ENCODE results near the gene LILRA6. TPM values are rescaled to one million over a fixed set of nuclear protein-coding genes. Genes with fewer than 3 reads are reported as not detected.
"Not testable (repeated sequence)": the region's sequence is repeated elsewhere in the genome, so short reads cannot be mapped to it uniquely, and the experiment has no call there.

The LILRA6 gene
- total RNA-seq, result 1 to 10 TPM in 2 of 4 donors, not detected in 2; 1.1 to 1.5 TPM

- H3K36me3 ChIP-seq, H3K27me3 ChIP-seq, DNase-seq, H3K4me3 ChIP-seq, H3K4me1 ChIP-seq, H3K27ac ChIP-seq, H3K9me3 ChIP-seq: not testable (repeated sequence)
Observed at GRCh38 chr19:54242646-54243045, at the start of gene LILRA6. TSS of gene LILRA6 (minus strand) at chr19:54242790.

GRCh38 chr19:54289160-54289559 lies 46.6 kb upstream of the LILRA6 start:
- H3K27me3 ChIP-seq, DNase-seq, H3K36me3 ChIP-seq, H3K4me3 ChIP-seq, H3K9me3 ChIP-seq, H3K4me1 ChIP-seq, H3K27ac ChIP-seq: not testable (repeated sequence)

GRCh38 chr19:54287456-54287855 lies 44.9 kb upstream of the LILRA6 start:
- no peaks in the 10 kb centered on the region for H3K9me3 ChIP-seq
- TF ChIP-seq POLR2A (IDR thresholded peaks at IDR 0.05), result no peak
- TF ChIP-seq, protein P1, sequence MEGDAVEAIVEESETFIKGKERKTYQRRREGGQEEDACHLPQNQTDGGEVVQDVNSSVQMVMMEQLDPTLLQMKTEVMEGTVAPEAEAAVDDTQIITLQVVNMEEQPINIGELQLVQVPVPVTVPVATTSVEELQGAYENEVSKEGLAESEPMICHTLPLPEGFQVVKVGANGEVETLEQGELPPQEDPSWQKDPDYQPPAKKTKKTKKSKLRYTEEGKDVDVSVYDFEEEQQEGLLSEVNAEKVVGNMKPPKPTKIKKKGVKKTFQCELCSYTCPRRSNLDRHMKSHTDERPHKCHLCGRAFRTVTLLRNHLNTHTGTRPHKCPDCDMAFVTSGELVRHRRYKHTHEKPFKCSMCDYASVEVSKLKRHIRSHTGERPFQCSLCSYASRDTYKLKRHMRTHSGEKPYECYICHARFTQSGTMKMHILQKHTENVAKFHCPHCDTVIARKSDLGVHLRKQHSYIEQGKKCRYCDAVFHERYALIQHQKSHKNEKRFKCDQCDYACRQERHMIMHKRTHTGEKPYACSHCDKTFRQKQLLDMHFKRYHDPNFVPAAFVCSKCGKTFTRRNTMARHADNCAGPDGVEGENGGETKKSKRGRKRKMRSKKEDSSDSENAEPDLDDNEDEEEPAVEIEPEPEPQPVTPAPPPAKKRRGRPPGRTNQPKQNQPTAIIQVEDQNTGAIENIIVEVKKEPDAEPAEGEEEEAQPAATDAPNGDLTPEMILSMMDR (IDR thresholded peaks at IDR 0.05), result no peak
- no peaks in the 10 kb centered on the region for H3K27me3 ChIP-seq
- DNase-seq, result no peak
- H3K36me3 ChIP-seq, result no peaks in the 10 kb centered on the region
- H3K4me1 ChIP-seq, result no peaks in the 10 kb centered on the region
- H3K4me3 ChIP-seq, result no peak overlapping the region
- H3K27ac ChIP-seq, result no peak overlapping the region

DNA sequence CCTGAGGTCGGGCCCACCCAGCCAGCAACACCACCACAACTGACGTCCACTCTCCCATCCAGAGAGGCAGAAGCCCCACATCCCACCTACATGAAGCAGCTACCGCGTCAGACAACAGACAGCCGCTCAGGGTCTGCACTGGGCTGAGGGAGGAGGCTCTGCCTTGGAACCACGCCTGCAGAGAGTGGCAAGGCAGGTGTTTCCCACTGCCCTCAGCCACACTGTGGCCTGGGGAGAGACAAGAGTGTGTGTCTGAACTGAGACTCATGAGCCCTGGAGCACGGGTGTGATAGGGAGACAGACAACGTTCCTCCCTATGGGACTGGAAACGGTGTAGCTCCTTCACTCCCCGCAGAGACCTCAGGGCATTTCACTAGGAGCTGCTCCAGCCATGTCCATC lies 43.7 kb upstream of the LILRA6 start:
- not testable (repeated sequence) for H3K9me3 ChIP-seq, H3K27me3 ChIP-seq, DNase-seq, H3K36me3 ChIP-seq, H3K4me3 ChIP-seq, H3K4me1 ChIP-seq
- H3K27ac ChIP-seq, result peak overlapping the region in 2 of 4 donors; percentile 43 to 67

DNA sequence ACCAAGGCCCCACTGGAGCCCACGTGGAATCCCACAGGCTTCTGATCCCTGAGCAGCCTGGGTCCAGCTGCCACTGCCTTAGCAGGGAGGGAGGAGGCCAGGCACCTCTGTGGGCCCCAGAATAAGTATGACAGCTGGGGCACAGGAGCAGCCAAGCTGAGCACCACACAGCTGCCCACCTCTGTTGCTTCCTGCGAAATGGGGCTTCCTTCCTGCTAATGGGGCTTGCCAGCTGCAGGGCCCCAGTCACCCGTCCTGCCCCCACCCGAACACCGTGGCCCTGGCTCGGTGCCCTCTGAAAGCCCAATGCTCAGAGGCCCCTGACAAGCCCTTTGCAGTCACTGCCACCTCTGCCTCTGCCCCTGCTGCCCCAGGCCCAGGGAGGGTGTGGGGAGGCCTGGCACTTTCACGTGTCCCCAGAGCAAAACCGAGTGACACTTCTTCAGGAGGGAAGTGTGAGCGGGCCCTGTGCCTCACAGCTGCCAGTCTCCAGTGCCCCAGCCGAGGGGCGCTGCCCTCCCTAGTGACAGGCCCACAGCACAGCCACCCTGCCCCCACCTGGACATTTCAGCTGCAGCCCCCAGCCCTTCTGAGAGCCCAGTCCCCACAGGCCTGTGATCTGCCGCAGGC lies 43.0 kb upstream of the LILRA6 start:
- not testable (repeated sequence) for H3K36me3 ChIP-seq, H3K4me3 ChIP-seq, H3K9me3 ChIP-seq, H3K4me1 ChIP-seq, H3K27me3 ChIP-seq
- H3K27ac ChIP-seq, result peak overlapping the region in 2 of 4 donors; percentile 43 to 67
- DNase-seq, result peak in 2 of 3 donors; percentile 46 to 55

GRCh38 chr19:54282686-54283470 lies 40.3 kb upstream of the LILRA6 start:
- Histone ChIP-seq H3K4me3 (no peak overlapping the region), H3K4me1 (no peaks in the 10 kb centered on the region), H3K27ac (peak overlapping the region in 1 of 4 donors; percentile 17), H3K9me3 (no peaks in the 10 kb centered on the region), H3K27me3 (no peaks in the 10 kb centered on the region), H3K36me3 (no peaks in the 10 kb centered on the region)
- TF ChIP-seq, protein P1 (IDR thresholded peaks at IDR 0.05), result no peak
- TF ChIP-seq POLR2A (IDR thresholded peaks at IDR 0.05), result no peak
- DNase-seq, result no peak

DNA sequence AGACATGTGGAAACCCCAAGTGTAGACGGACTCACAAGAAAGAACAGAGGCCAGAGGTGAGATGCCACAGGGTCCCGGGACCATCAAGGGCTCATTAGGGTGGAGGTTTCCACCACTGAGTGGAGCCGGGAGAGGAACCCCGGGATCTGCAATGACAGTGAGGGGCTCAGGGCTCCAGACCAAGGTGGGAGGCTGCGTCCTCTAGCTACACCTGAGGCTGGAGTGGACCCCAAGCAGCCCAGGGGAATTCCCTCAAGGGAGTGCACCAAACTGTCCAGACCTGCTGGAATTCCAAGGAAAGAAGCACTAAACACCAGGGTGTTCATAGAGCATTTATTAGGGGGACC lies 39.1 kb upstream of the LILRA6 start:
- not testable (repeated sequence) for H3K9me3 ChIP-seq, H3K36me3 ChIP-seq, H3K4me3 ChIP-seq, DNase-seq, H3K27ac ChIP-seq, H3K27me3 ChIP-seq, H3K4me1 ChIP-seq

DNA sequence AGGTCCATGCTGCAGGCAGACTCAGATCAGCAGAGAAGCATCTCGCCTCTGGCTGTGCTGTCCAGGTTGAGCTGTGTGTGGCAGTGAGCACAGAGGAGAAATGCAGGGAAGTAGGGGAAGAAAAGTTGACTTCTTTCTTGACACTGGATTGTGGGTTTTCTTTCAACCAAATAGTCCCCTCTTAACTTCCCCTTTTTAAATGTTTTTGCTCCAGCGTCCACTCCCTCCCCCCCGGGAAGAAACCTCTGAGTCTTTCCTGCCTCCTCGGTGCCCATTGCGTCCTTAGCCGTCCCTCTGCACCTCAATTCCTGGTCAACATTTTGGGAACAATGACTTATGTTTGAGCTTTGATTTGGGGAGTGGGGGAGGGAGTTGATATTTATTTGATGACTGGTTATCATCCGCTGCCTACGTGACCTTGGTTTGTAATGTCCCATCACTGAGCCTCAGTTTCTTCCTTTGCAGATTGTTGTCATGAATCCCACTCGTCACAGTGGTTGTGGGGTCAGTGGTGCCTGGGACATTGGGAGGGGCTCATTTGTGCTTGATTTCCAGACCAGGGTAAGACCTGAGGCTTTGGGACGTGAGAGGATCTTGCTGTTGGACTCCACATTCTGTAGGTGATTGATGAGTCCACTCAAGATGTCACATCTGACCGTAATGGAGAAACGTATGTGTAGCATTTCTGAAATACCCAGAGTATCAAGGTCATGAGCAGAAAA lies 38.6 kb upstream of the LILRA6 start, which contains the start of gene LILRB2:
Gene LILRB2, minus strand, starts transcription at position 104 of the 722 bp plus-strand sequence. CDS start 614 bp downstream, outside the sequence.
- H3K36me3 ChIP-seq, result no peaks in the 10 kb centered on the region
- peak in 1 of 3 donors; percentile 29 for DNase-seq
- no peaks in the 10 kb centered on the region for H3K9me3 ChIP-seq
- peak within 1 kb of the TSS in 1 of 4 donors; percentile 17 for H3K4me3 ChIP-seq
- H3K27me3 ChIP-seq, result no peaks in the 10 kb centered on the region
- no peaks in the 10 kb centered on the region for H3K4me1 ChIP-seq
- no peak for TF ChIP-seq POLR2A (IDR thresholded peaks at IDR 0.05)
- TF ChIP-seq, protein P1 (IDR thresholded peaks at IDR 0.05), result no peak
- no peak within 1 kb of the TSS for H3K27ac ChIP-seq

DNA sequence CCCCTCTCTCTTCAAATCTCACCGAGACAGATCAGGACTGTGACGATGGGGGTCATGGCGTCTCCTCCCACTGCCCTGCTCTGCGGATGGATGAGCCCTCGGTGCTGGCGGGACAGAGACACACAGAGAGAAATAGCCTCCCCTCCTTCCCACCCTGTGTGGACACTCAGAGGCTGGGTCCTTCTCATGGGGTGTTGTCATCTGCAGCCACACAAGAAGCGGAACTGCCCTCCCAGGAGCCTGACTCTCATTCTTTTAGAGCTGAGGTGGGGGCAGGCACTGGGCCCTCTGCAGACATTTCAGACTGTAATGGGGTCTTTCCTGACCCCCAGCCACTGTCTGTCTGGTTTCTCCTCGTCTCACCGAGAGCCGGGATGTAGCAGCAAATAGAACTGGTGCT lies 37.9 kb upstream of the LILRA6 start:
- not testable (repeated sequence) for DNase-seq, H3K27me3 ChIP-seq, H3K27ac ChIP-seq, H3K4me1 ChIP-seq, H3K36me3 ChIP-seq, H3K9me3 ChIP-seq
- peak overlapping the region in 1 of 4 donors; percentile 17 for H3K4me3 ChIP-seq

DNA sequence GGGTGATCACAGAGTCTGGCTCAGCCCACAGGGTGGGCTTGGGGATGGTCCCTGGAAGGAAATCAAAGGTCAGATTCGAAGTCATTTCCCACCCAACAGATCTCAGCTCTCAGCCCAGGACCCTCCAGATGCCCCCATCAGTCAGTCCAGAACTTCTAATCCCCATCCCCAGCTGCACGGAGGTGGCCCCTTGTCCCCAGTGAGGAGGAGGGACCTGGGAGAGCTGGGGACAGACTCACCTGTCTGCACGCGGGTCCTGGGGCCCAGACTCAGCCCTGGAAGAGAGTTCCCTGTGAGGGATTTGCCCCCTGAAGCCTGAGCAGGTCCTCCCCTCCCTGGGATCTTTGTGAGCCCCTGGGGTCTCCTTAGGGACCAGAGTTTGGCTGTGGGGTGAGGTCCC lies 37.4 kb upstream of the LILRA6 start:
- DNase-seq, H3K9me3 ChIP-seq, H3K27ac ChIP-seq, H3K4me3 ChIP-seq, H3K4me1 ChIP-seq, H3K36me3 ChIP-seq, H3K27me3 ChIP-seq: not testable (repeated sequence)
